ENCODE data around the gene NFKB2. TPM values are rescaled to one million over a fixed set of nuclear protein-coding genes. Genes with fewer than 3 reads are reported as not detected.

Gene NFKB2
- total RNA-seq, 4 donors from 2014 or later = 12.3 to 26.0 (median 15.3) TPM

- WGBS, 2 donors = 0 to 1% methylated on average over 2 to 33 of the region's 62 CpGs
- Histone ChIP-seq H3K27ac (peak overlapping the region; percentile 32 to 92 (median 87)), H3K4me1 (peaks cover 29 to 36% of the 10 kb centered on the region in 2 donors), H3K4me3 (replicated peaks in 1 of 3) (peak overlapping the region; percentile 3 to 91 (median 88)), H3K27me3 (no peaks in the 10 kb centered on the region), H3K36me3 (peaks cover 0 to 6% of the 10 kb centered on the region in 2 donors), H3K9me3 (no peaks in the 10 kb centered on the region)
- peak in 1 of 2 donors; percentile 43 for TF ChIP-seq POLR2A (IDR thresholded peaks at IDR 0.05)
- TF ChIP-seq CTCF (IDR thresholded peaks at IDR 0.05) = no peak
- intact Hi-C loops (cut with DNase I) = loop anchor here (10.0 kb wide), 1 partner anchor 163 kb away; no protein-coding TSS in a partner anchor
- DNase-seq = peak; percentile 69 to 72
Measured at GRCh38 chr10:102421757-102422512, 26.4 kb downstream of the NFKB2 start.

DNA sequence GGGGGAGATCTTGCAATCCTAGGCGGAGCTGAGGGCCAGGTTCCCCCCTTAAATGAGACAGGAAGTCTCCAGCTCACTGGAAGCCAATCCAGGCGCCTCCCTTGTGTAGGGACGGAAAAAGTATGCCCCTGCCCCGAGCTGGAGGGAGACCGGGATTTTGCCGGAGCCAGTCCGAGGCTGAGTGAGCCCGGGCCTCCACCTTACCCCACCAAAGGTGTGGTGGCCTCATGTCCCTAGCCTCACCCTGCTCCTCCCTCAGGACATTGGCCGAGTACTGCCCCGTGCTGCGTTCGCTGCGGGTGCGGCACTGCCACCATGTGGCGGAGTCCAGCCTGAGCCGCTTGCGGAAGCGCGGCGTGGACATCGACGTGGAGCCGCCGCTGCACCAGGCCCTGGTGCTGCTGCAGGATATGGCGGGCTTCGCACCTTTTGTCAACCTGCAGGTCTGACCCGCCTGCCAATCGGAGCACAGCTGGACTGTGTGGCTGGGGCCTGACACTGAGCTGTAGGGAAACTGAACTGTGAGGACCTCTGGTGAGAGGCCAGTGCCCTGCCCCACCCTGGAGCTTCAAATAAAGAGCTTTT is 27.1 kb downstream of the NFKB2 start:
- peak overlapping the region; percentile 32 to 92 (median 87) for H3K27ac ChIP-seq
- H3K36me3 ChIP-seq = peaks cover 0 to 6% of the 10 kb centered on the region in 2 donors
- H3K9me3 ChIP-seq = no peaks in the 10 kb centered on the region
- peak; percentile 80 to 85 for DNase-seq
- 15 to 23% methylated on average over 5 to 19 of the region's 28 CpGs for WGBS, 2 donors
- H3K4me1 ChIP-seq = peaks cover 29 to 36% of the 10 kb centered on the region in 2 donors
- peak overlapping the region; percentile 3 to 91 (median 88) for H3K4me3 ChIP-seq (replicated peaks in 1 of 3)
- TF ChIP-seq POLR2A (IDR thresholded peaks at IDR 0.05) = no peak
- TF ChIP-seq CTCF (IDR thresholded peaks at IDR 0.05) = peak; percentile 35 to 86 (median 66)
- H3K27me3 ChIP-seq = no peaks in the 10 kb centered on the region
- intact Hi-C loops (cut with DNase I) = loop anchor here (10.0 kb wide), 1 partner anchor 162 kb away; no protein-coding TSS in a partner anchor

GRCh38 chr10:102423372-102423968 is 28.0 kb downstream of the NFKB2 start:
- DNase-seq = no peak
- H3K27me3 ChIP-seq = no peaks in the 10 kb centered on the region
- TF ChIP-seq CTCF (IDR thresholded peaks at IDR 0.05) (no peak), POLR2A (IDR thresholded peaks at IDR 0.05) (no peak)
- intact Hi-C loops (cut with DNase I) = loop anchor here (10.0 kb wide), 1 partner anchor 161 kb away; no protein-coding TSS in a partner anchor
- no peak overlapping the region for H3K4me3 ChIP-seq (replicated peaks in 1 of 3)
- H3K27ac ChIP-seq = no peak overlapping the region
- H3K4me1 ChIP-seq = peaks cover 29 to 36% of the 10 kb centered on the region in 2 donors
- peaks cover 0 to 6% of the 10 kb centered on the region in 2 donors for H3K36me3 ChIP-seq
- H3K9me3 ChIP-seq = no peaks in the 10 kb centered on the region
- WGBS, 2 donors = 95 to 96% methylated on average over 9 to 11 of the region's 13 CpGs

DNA sequence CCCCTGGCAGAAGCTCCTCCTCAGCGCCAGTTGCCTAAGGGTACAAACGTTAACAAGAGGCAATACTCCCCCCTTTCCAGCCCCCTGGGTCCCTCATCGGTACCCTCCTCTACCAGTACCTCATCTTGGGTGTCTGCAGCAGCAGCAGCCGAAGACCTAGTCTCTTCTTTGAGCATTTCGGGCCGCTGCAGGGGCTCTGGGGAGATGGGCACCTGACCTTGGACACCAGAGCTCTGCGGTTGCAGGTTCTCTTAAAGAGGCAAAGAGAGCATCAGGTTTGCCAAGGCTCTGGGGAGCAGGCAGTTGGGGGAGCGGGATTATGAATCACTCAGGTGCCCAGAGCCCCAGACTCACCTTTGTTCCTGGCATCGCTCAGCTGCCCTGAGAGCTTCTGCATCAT is 28.6 kb downstream of the NFKB2 start:
- TF ChIP-seq POLR2A (IDR thresholded peaks at IDR 0.05) = no peak
- no peak for TF ChIP-seq CTCF (IDR thresholded peaks at IDR 0.05)
- intact Hi-C loops (cut with DNase I) = loop anchor here (10.0 kb wide), 1 partner anchor 161 kb away; no protein-coding TSS in a partner anchor
- Histone ChIP-seq H3K9me3 (no peaks in the 10 kb centered on the region), H3K27ac (no peak overlapping the region), H3K4me3 (replicated peaks in 1 of 3) (no peak overlapping the region), H3K27me3 (no peaks in the 10 kb centered on the region), H3K4me1 (peaks cover 26 to 33% of the 10 kb centered on the region in 2 donors), H3K36me3 (peaks cover 0 to 6% of the 10 kb centered on the region in 2 donors)
- 86 to 92% methylated on average over 7 to 9 of the region's 9 CpGs for WGBS, 2 donors
- no peak for DNase-seq

Measured in thyroid gland (tissue), 4 donors.